Lower leg skin (tissue), 4 donors: ENCODE data around the gene PRKCE. TPM values are rescaled to one million over a fixed set of nuclear protein-coding genes. Genes with fewer than 3 reads are reported as not detected.

ENCODE experiments used
- DNase-seq, 2 donors: peaks; one replicate each; pipeline ENCODE4 v3.0.0-alpha.2; 2019; ENCODE audit warnings: low spot score in 2 of 2
- H3K4me3 ChIP-seq: fragments of 200-600 bp; sonication (generic); 2 replicates; pipeline ENCODE4 v1.5.1; 2017; ENCODE audit warnings: mild to moderate bottlenecking, low read depth; ENCODE audit not compliant: poor library complexity, severe bottlenecking
- POLR2A ChIP-seq, 2 donors: fragments of 450-650 bp; IDR thresholded peaks; one replicate each; pipeline ENCODE4 v1.6.1; 2016 to 2017; ENCODE audit warnings: antibody characterized with exemption in 2 of 2, mild to moderate bottlenecking in 1 of 2, moderate library complexity in 1 of 2
- WGBS, 2 donors: methylation state at CpG; one replicate each; pipeline ENCODE4 v1.1.5; 2018; 5-methylcytosine and 5-hydroxymethylcytosine counted together
- intact Hi-C: fragments of 100-400 bp; cut with DNase I; formaldehyde crosslinking; loops from one replicate; pipeline ENCODE4 v1.15.0; 2023; ENCODE audit warnings: low total_unique reads
- total RNA-seq, 4 donors: library from RNA; depleted of rRNA; stranded (reverse); fragments of >200 nt; gene quantifications; one replicate each; pipeline ENCODE4 v1.1.0, GENCODE V29; 2016
- TF ChIP-seq, protein P1 (sequence below), 3 donors: fragments of 450-650 bp; IDR thresholded peaks; one replicate each; pipeline ENCODE4 v1.5.1; 2016; ENCODE audit warnings: antibody characterized with exemption in 3 of 3, mild to moderate bottlenecking in 3 of 3, moderate library complexity in 2 of 3

The PRKCE gene
- total RNA-seq, 4 donors from 2014 or later, result 3.5 to 10.3 (median 6.1) TPM

DNA sequence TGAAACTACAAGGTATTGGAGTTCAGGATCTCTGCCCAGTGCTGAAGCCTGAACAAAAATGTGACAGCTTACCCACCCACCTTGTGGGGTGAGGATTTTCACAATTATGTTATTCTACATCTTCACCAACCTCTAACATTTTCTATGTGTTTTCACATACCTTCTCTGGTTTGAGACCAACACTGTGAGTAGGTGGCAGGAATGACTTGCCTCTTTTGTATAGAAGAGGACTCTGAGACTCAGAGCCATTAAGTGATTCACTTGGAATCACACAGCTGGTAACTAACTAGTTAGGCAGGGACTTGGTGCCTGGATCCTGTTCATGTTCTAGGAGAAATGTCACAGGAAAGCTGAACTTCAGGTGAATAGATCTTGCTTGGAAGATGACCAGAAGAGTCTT lies 25.7 kb upstream of the PRKCE start:
- H3K4me3 ChIP-seq, result no peak overlapping the region
- TF ChIP-seq, protein P1, sequence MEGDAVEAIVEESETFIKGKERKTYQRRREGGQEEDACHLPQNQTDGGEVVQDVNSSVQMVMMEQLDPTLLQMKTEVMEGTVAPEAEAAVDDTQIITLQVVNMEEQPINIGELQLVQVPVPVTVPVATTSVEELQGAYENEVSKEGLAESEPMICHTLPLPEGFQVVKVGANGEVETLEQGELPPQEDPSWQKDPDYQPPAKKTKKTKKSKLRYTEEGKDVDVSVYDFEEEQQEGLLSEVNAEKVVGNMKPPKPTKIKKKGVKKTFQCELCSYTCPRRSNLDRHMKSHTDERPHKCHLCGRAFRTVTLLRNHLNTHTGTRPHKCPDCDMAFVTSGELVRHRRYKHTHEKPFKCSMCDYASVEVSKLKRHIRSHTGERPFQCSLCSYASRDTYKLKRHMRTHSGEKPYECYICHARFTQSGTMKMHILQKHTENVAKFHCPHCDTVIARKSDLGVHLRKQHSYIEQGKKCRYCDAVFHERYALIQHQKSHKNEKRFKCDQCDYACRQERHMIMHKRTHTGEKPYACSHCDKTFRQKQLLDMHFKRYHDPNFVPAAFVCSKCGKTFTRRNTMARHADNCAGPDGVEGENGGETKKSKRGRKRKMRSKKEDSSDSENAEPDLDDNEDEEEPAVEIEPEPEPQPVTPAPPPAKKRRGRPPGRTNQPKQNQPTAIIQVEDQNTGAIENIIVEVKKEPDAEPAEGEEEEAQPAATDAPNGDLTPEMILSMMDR (IDR thresholded peaks at IDR 0.05), result no peak
- TF ChIP-seq POLR2A (IDR thresholded peaks at IDR 0.05), result no peak
- DNase-seq, result no peak
- intact Hi-C loops, result no loop called here

DNA sequence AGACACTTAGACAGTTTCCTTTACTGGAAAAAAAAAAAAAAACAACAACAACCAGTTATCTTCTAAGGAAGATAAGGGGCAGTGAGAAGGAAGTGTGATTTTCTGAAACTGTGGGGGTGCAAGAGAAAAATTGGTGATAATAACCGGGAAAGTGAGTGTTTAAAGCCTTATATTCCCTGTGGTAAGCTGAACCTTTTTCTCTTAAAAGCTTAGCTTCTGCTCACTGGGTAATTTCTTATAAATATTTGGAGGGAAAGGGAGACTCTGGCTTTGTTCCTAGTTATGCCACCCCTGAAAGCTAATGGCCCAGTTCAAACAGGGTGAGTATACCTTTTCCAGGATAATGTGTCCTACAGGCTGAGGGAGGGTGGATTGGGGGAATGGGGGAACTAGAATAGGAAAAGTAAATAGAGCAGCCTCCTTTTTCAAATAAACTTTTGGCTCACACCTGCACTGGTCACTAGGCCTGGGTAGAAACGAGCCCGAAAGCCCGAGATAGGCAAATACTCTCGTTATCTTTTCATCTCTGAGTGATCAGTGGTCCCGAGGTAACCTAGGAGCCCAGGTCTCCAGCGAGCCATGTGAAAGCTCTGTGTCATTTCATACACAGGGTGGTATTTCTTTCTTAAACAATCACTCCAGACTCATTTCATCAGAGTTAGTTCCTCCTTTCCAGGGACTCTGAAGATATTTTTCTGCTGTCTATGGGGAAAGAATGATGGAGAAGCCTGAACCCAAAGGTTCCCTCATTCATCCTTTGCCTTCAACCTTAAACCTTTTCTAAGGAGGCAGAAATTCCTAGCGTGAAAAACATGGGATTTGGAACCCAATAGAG lies 24.9 kb upstream of the PRKCE start:
- intact Hi-C loops, result no loop called here
- no peak for DNase-seq
- 89% methylated on average over 8 of the region's 8 CpGs for WGBS, 2 donors
- TF ChIP-seq, protein P1 (IDR thresholded peaks at IDR 0.05), result no peak
- no peak overlapping the region for H3K4me3 ChIP-seq

DNA sequence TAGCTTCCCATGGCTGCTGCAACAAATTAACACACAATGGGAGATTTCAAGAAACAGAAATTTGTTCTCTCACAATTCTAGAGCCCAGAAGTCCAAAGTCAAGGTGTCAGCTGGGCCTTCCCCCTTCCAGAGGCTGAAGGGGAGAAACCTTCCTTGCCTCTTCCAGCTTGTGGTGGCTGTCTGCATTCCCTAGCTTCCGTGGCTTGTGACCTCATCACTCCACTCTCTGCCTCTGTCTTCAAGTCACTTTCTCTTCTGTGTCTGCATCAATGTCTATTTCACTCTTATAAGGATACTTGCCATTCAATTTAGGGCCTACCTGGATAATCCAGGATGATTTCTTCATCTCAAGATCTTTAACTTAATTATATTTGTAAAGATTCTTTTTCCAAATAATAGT lies 23.6 kb upstream of the PRKCE start:
- intact Hi-C loops, result no loop called here
- no peak overlapping the region for H3K4me3 ChIP-seq
- 76 to 77% methylated on average over 1 of the region's 1 CpG for WGBS, 2 donors

DNA sequence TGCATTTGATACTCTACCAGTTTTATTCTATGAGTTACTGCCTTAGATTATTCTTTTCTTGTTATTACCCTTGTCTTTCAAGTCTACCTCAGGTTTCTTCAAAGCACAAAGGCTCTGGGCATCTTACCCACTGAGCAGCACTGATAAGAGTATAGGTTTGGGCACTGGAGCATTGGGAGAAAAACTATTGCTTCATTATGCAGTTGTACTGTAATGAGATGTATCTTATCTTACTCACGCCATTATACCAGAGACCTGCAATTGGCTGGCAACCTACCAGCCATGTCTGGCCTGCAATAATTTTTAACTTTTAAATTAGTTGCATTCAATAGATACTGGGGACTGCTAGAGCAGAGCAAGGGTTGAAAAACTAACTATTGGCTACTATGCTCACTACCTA lies 21.5 kb upstream of the PRKCE start:
- DNase-seq, result no peak
- intact Hi-C loops, result no loop called here
- WGBS, 2 donors, result 75 to 96% methylated on average over 1 of the region's 1 CpG
- no peak for TF ChIP-seq POLR2A (IDR thresholded peaks at IDR 0.05)
- TF ChIP-seq, protein P1 (IDR thresholded peaks at IDR 0.05), result no peak
- no peak overlapping the region for H3K4me3 ChIP-seq

More for the DNA sequence above, 23.6 kb upstream of the PRKCE start:
- no peak for DNase-seq
- TF ChIP-seq, protein P1 (IDR thresholded peaks at IDR 0.05), result no peak
- TF ChIP-seq POLR2A (IDR thresholded peaks at IDR 0.05), result no peak

DNA sequence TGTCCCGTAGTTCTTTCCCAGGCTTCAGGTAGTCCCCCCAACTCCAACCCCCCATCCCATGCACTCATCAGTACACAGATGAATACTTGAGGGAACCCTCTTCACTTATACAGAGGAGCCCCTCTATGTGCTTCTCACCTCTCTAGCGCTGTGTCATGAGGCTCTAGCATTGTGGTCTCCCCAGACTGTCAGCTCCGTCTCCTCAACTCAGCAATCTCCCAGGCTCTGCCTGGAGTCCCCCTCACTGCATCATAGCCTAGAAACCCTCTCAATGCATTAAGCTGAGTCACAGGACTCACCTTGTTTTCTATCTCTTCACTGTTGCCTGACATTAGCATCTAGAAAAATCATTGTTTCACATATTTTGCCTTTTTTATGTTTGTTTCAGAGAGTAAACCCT lies 20.2 kb upstream of the PRKCE start:
- DNase-seq, result peak in 1 of 2 donors; percentile 59
- TF ChIP-seq, protein P1 (IDR thresholded peaks at IDR 0.05), result no peak
- no peak for TF ChIP-seq POLR2A (IDR thresholded peaks at IDR 0.05)
- intact Hi-C loops, result no loop called here
- H3K4me3 ChIP-seq, result no peak overlapping the region
- WGBS, 2 donors, result 93 to 100% methylated on average over 3 of the region's 3 CpGs

DNA sequence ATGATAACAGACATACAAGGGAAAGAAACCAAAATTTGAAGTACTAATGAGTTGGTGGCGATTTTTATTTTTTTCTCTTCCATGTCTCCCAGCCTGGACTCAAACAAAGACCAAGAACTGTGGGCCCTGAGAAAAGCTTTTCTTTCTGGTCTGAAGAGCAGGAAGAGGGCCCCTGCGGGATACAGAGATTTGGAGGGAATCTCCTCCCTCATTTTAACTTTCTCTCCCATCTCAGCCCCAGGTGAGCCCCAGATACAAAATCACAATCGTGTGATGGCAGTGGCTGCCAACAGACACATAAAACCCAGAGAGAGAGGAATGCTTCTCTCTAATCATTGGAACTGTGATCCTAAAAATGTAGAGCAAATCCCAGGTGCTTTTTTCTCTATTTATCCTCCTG lies 19.5 kb upstream of the PRKCE start:
- no peak for TF ChIP-seq POLR2A (IDR thresholded peaks at IDR 0.05)
- TF ChIP-seq, protein P1 (IDR thresholded peaks at IDR 0.05), result no peak
- WGBS, 2 donors, result 79 to 87% methylated on average over 3 of the region's 3 CpGs
- no peak overlapping the region for H3K4me3 ChIP-seq
- intact Hi-C loops, result no loop called here
- DNase-seq, result no peak
